ENCODE results near the gene SP6.

Gene SP6

GRCh38 chr17:47838636-47839035, 12.3 kb downstream of the SP6 start:
- Histone ChIP-seq H3K27ac (ENCODE audit: low read depth, low read length) (no peak overlapping the region), H3K4me3 (ENCODE audit: low read length) (no peak overlapping the region)

GRCh38 chr17:47837401-47838039, 13.4 kb downstream of the SP6 start:
- Histone ChIP-seq H3K4ac (ENCODE audit: low read depth, low read length) (no peak overlapping the region), H3K27ac (ENCODE audit: low read depth, low read length) (no peak overlapping the region), H3K56ac (ENCODE audit: low read length) (no peak overlapping the region), H2BK5ac (ENCODE audit: low read length) (no peak overlapping the region), H3K4me3 (ENCODE audit: low read length) (no peak overlapping the region), H3K4me1 (ENCODE audit: control insufficient read depth, low read depth, low read length) (no peaks in the 10 kb centered on the region), H3K27me3 (ENCODE audit: insufficient read depth, low read length, poor library complexity) (no peaks in the 10 kb centered on the region), H2AK5ac (ENCODE audit: low read length) (no peak overlapping the region), H3K9ac (ENCODE audit: low read length) (no peak overlapping the region), H4K5ac (ENCODE audit: low read length) (no peak overlapping the region), H2BK15ac (replicated peaks; ENCODE audit: low read depth) (no peak overlapping the region), H3K79me2 (ENCODE audit: control insufficient read depth, insufficient read depth, low read length) (no peaks in the 10 kb centered on the region), H4K8ac (ENCODE audit: low read depth, low read length) (no peak overlapping the region), H3K36me3 (ENCODE audit: control insufficient read depth, insufficient read depth, low read length) (no peaks in the 10 kb centered on the region), H3K23ac (ENCODE audit: low read length) (no peak overlapping the region), H3K4me2 (ENCODE audit: low read length) (no peak overlapping the region), H3K79me1 (ENCODE audit: low read length) (peaks cover 3% of the 10 kb centered on the region), H2BK120ac (ENCODE audit: low read depth, low read length) (no peak overlapping the region), H3K18ac (ENCODE audit: low read length) (no peak overlapping the region)
- no CpG with 5 or more reads among the region's 13 CpGs for WGBS (ENCODE audit: extremely low coverage, insufficient coverage, low lambda C conversion rate)
- DNase-seq, result no peak

More at GRCh38 chr17:47838636-47839035, 12.3 kb downstream of the SP6 start:
- H3K79me1 ChIP-seq (ENCODE audit: low read length), result peaks cover 3% of the 10 kb centered on the region
- no peak overlapping the region for H3K4me2 ChIP-seq (ENCODE audit: low read length)
- H3K56ac ChIP-seq (ENCODE audit: low read length), result no peak overlapping the region
- no peak overlapping the region for H2AK5ac ChIP-seq (ENCODE audit: low read length)
- no CpG with 5 or more reads among the region's 13 CpGs for WGBS (ENCODE audit: extremely low coverage, insufficient coverage, low lambda C conversion rate)
- H3K9ac ChIP-seq (ENCODE audit: low read length), result no peak overlapping the region
- peaks cover 2% of the 10 kb centered on the region for H3K4me1 ChIP-seq (ENCODE audit: control insufficient read depth, low read depth, low read length)
- DNase-seq, result no peak
- H2BK5ac ChIP-seq (ENCODE audit: low read length), result no peak overlapping the region
- no peak overlapping the region for H4K5ac ChIP-seq (ENCODE audit: low read length)
- no peak overlapping the region for H2BK15ac ChIP-seq (replicated peaks; ENCODE audit: low read depth)
- no peak overlapping the region for H3K23ac ChIP-seq (ENCODE audit: low read length)
- no peaks in the 10 kb centered on the region for H3K36me3 ChIP-seq (ENCODE audit: control insufficient read depth, insufficient read depth, low read length)
- H4K8ac ChIP-seq (ENCODE audit: low read depth, low read length), result no peak overlapping the region
- no peak overlapping the region for H2BK120ac ChIP-seq (ENCODE audit: low read depth, low read length)
- no peaks in the 10 kb centered on the region for H3K27me3 ChIP-seq (ENCODE audit: insufficient read depth, low read length, poor library complexity)
- no peaks in the 10 kb centered on the region for H3K79me2 ChIP-seq (ENCODE audit: control insufficient read depth, insufficient read depth, low read length)
- H3K18ac ChIP-seq (ENCODE audit: low read length), result no peak overlapping the region
- H3K4ac ChIP-seq (ENCODE audit: low read depth, low read length), result no peak overlapping the region

DNA sequence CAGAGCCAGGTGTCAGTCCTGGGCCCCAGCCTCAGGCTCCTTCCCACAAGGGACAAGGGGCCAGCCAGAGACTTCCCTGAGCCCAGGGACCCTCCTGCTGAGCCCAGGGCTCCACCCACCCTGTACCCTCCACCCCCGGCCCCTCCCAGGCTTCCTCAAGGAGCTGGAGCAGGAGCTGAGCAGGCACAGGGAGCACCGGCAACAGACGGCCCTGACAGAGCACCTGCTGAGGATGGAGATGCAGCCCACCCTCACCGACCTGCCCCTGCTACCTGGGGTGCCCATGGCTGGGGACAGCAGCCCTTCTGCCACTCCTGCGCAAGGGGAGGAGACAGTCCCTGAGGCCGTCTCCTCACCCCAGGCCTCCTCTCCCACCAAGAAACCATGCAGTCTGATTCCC, 14.4 kb downstream of the SP6 start:
- Histone ChIP-seq H4K5ac (ENCODE audit: low read length) (no peak overlapping the region), H3K23ac (ENCODE audit: low read length) (no peak overlapping the region), H3K27me3 (ENCODE audit: insufficient read depth, low read length, poor library complexity) (no peaks in the 10 kb centered on the region), H4K8ac (ENCODE audit: low read depth, low read length) (no peak overlapping the region), H3K79me2 (ENCODE audit: control insufficient read depth, insufficient read depth, low read length) (no peaks in the 10 kb centered on the region), H2BK15ac (replicated peaks; ENCODE audit: low read depth) (no peak overlapping the region), H3K4me2 (ENCODE audit: low read length) (no peak overlapping the region), H2AK5ac (ENCODE audit: low read length) (no peak overlapping the region), H3K4ac (ENCODE audit: low read depth, low read length) (no peak overlapping the region), H3K4me1 (ENCODE audit: control insufficient read depth, low read depth, low read length) (no peaks in the 10 kb centered on the region), H3K79me1 (ENCODE audit: low read length) (peaks cover 3% of the 10 kb centered on the region), H2BK120ac (ENCODE audit: low read depth, low read length) (no peak overlapping the region), H3K18ac (ENCODE audit: low read length) (no peak overlapping the region), H3K9ac (ENCODE audit: low read length) (no peak overlapping the region), H3K36me3 (ENCODE audit: control insufficient read depth, insufficient read depth, low read length) (no peaks in the 10 kb centered on the region), H3K4me3 (ENCODE audit: low read length) (no peak overlapping the region), H2BK5ac (ENCODE audit: low read length) (no peak overlapping the region), H3K27ac (ENCODE audit: low read depth, low read length) (no peak overlapping the region), H3K56ac (ENCODE audit: low read length) (no peak overlapping the region)
- no CpG with 5 or more reads among the region's 6 CpGs for whole genome bisulfite sequencing (ENCODE audit: extremely low coverage, insufficient coverage, low lambda C conversion rate)
- DNase-seq, result no peak

DNA sequence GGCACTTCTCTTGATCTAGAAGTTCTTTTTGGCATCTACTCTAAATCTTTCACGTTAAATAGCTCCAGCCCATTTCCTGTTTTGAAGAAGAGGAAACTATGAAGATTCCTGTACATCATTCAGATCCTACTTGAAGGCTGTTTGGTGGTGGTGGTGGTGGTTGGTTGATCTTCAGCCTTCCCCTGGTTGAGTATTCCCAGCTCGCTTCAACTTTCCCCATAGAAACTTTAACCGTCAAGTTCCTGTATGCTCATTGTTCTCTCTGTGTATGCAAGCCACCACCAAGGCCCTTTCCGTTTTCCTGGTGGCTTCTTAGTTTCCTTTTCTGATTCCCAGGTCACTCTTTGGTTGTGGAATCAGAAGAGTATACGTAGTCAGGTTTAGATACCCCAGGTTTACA, 16.2 kb downstream of the SP6 start:
- H3K23ac ChIP-seq (ENCODE audit: low read length), result no peak overlapping the region
- no peak overlapping the region for H2BK15ac ChIP-seq (replicated peaks; ENCODE audit: low read depth)
- no peak overlapping the region for H3K27ac ChIP-seq (ENCODE audit: low read depth, low read length)
- H3K36me3 ChIP-seq (ENCODE audit: control insufficient read depth, insufficient read depth, low read length), result no peaks in the 10 kb centered on the region
- no peak overlapping the region for H2BK120ac ChIP-seq (ENCODE audit: low read depth, low read length)
- no peak overlapping the region for H3K9ac ChIP-seq (ENCODE audit: low read length)
- H3K27me3 ChIP-seq (ENCODE audit: insufficient read depth, low read length, poor library complexity), result no peaks in the 10 kb centered on the region
- H3K18ac ChIP-seq (ENCODE audit: low read length), result no peak overlapping the region
- no peak overlapping the region for H4K8ac ChIP-seq (ENCODE audit: low read depth, low read length)
- no peak overlapping the region for H4K5ac ChIP-seq (ENCODE audit: low read length)
- no peak overlapping the region for H3K4ac ChIP-seq (ENCODE audit: low read depth, low read length)
- no peaks in the 10 kb centered on the region for H3K79me1 ChIP-seq (ENCODE audit: low read length)
- H3K4me1 ChIP-seq (ENCODE audit: control insufficient read depth, low read depth, low read length), result no peaks in the 10 kb centered on the region
- H3K4me2 ChIP-seq (ENCODE audit: low read length), result no peak overlapping the region
- H2AK5ac ChIP-seq (ENCODE audit: low read length), result no peak overlapping the region
- DNase-seq, result no peak
- H3K79me2 ChIP-seq (ENCODE audit: control insufficient read depth, insufficient read depth, low read length), result peaks cover 8% of the 10 kb centered on the region
- no peak overlapping the region for H2BK5ac ChIP-seq (ENCODE audit: low read length)
- H3K4me3 ChIP-seq (ENCODE audit: low read length), result no peak overlapping the region
- no peak overlapping the region for H3K56ac ChIP-seq (ENCODE audit: low read length)
- no CpG with 5 or more reads among the region's 5 CpGs for WGBS (ENCODE audit: extremely low coverage, insufficient coverage, low lambda C conversion rate)

DNA sequence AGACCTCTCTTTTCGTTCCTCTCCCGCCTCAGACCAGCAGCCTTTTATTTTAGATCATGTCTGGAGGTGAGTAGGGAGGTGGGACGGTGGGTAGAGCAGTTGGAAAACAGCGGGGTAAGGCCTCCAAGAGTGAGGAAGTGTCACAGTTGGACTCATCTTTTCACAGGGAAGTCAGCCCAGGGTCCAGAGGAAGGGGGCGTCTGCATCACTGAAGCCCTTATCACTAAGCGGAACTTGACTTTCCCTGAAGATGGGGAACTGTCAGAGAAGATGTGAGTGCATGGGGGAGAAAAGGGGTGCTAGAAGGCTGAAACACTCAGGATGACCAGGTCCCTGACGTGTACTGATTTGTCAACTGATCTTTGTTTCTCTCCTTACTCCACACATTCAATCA, 19.0 kb downstream of the SP6 start:
- no peak overlapping the region for H4K5ac ChIP-seq (ENCODE audit: low read length)
- H3K4me3 ChIP-seq (ENCODE audit: low read length), result no peak overlapping the region
- H3K79me1 ChIP-seq (ENCODE audit: low read length), result no peaks in the 10 kb centered on the region
- H3K4me2 ChIP-seq (ENCODE audit: low read length), result peak overlapping the region; percentile 65
- no peaks in the 10 kb centered on the region for H3K27me3 ChIP-seq (ENCODE audit: insufficient read depth, low read length, poor library complexity)
- no peak for DNase-seq
- no peak overlapping the region for H2BK5ac ChIP-seq (ENCODE audit: low read length)
- H4K8ac ChIP-seq (ENCODE audit: low read depth, low read length), result no peak overlapping the region
- H2BK120ac ChIP-seq (ENCODE audit: low read depth, low read length), result no peak overlapping the region
- no peak overlapping the region for H2AK5ac ChIP-seq (ENCODE audit: low read length)
- H3K23ac ChIP-seq (ENCODE audit: low read length), result no peak overlapping the region
- H2BK15ac ChIP-seq (replicated peaks; ENCODE audit: low read depth), result no peak overlapping the region
- H3K9ac ChIP-seq (ENCODE audit: low read length), result peak overlapping the region; percentile 68
- peaks cover 8% of the 10 kb centered on the region for H3K79me2 ChIP-seq (ENCODE audit: control insufficient read depth, insufficient read depth, low read length)
- no CpG with 5 or more reads among the region's 7 CpGs for WGBS (ENCODE audit: extremely low coverage, insufficient coverage, low lambda C conversion rate)
- no peak overlapping the region for H3K18ac ChIP-seq (ENCODE audit: low read length)
- no peak overlapping the region for H3K27ac ChIP-seq (ENCODE audit: low read depth, low read length)
- no peaks in the 10 kb centered on the region for H3K36me3 ChIP-seq (ENCODE audit: control insufficient read depth, insufficient read depth, low read length)
- no peaks in the 10 kb centered on the region for H3K4me1 ChIP-seq (ENCODE audit: control insufficient read depth, low read depth, low read length)
- no peak overlapping the region for H3K4ac ChIP-seq (ENCODE audit: low read depth, low read length)
- peak overlapping the region; percentile 57 for H3K56ac ChIP-seq (ENCODE audit: low read length)

Measured in mesendoderm (in vitro differentiated cells).